ENCODE measurements around the gene AGBL4.

Gene AGBL4

DNA sequence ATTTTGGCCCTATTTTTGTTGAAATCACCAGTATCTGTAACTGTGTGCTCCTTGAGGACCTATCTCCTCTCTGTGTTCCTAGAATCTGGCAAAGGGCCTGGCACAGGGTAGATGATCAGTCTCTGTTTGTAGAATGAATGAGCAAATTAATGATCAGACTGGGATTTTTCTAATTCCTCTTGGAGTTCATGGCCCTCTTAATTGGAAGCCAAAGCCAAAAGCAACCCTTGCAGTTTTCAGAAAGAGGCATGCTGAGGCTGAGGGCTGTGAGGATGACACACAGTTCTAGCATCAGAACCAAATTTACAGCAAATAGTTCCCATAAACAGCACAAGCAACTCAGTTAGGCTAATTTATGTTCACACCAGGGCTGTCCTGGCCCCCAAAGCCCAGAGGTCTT is 1136.0 kb downstream of the AGBL4 start:
- Histone ChIP-seq H3K9me3 (ENCODE audit: insufficient read depth, low read depth, low read length) (no peaks in the 10 kb centered on the region), H3K27me3 (ENCODE audit: insufficient read depth, low read length) (no peaks in the 10 kb centered on the region), H3K4me1 (ENCODE audit: insufficient read depth, low read length) (peaks cover 36% of the 10 kb centered on the region), H3K27ac (ENCODE audit: low read depth, low read length) (no peak overlapping the region), H3K4me3 (ENCODE audit: low read length) (no peak overlapping the region), H3K36me3 (ENCODE audit: insufficient read depth, low read length) (no peaks in the 10 kb centered on the region), H3K9ac (ENCODE audit: low read depth, low read length) (no peak overlapping the region)

GRCh38 chr1:48882020-48882419 is 1141.7 kb downstream of the AGBL4 start:
- Histone ChIP-seq H3K9ac (ENCODE audit: low read depth, low read length) (no peak overlapping the region), H3K27me3 (ENCODE audit: insufficient read depth, low read length) (no peaks in the 10 kb centered on the region), H3K4me1 (ENCODE audit: insufficient read depth, low read length) (peaks cover 9% of the 10 kb centered on the region; the same call in 1 of the 2 replicates), H3K9me3 (ENCODE audit: insufficient read depth, low read depth, low read length) (no peaks in the 10 kb centered on the region), H3K36me3 (ENCODE audit: insufficient read depth, low read length) (no peaks in the 10 kb centered on the region), H3K4me3 (ENCODE audit: low read length) (no peak overlapping the region), H3K27ac (ENCODE audit: low read depth, low read length) (no peak overlapping the region)

DNA sequence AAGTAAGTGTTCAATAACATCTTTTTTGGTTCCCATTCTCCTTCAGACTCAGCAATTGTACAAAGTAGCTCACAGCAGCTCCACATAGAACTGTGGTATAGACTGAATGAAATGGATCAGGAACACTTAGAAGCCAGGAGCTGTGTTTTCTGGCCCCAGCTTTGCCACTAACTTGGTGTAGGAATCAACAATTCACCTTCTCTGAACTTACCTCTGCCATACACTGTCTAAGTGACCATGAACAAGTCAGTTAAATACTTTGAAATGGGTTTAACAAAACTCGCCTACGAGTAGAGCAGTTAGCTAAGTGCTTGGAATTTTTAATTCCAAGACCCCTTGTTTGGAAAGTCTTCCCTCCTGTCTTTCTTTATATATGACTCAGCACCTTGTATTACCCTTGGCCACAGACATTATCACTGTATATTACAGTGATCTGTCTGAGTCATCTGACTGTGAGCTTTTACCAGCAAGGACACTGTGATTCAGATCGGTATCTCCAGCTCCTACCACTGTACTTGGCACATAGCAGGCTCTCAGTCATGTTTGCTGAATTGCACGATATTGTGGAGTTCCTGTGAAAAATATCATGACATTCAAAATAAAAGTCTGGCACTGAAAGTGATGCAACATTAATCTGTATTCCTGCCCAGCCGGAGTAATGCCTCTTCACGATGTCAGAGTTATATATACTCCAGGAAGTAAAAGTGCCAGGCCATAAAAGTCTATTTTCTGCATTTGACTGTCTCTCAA is 1145.4 kb downstream of the AGBL4 start:
- 90% methylated on average over 6 of the region's 6 CpGs for WGBS
- Histone ChIP-seq H3K9me3 (ENCODE audit: insufficient read depth, low read depth, low read length) (no peaks in the 10 kb centered on the region), H3K4me3 (ENCODE audit: low read length) (no peak overlapping the region), H3K9ac (ENCODE audit: low read depth, low read length) (no peak overlapping the region), H3K27ac (ENCODE audit: low read depth, low read length) (no peak overlapping the region), H3K36me3 (ENCODE audit: insufficient read depth, low read length) (no peaks in the 10 kb centered on the region), H3K4me1 (ENCODE audit: insufficient read depth, low read length) (peaks cover 27% of the 10 kb centered on the region), H3K27me3 (ENCODE audit: insufficient read depth, low read length) (no peaks in the 10 kb centered on the region)

DNA sequence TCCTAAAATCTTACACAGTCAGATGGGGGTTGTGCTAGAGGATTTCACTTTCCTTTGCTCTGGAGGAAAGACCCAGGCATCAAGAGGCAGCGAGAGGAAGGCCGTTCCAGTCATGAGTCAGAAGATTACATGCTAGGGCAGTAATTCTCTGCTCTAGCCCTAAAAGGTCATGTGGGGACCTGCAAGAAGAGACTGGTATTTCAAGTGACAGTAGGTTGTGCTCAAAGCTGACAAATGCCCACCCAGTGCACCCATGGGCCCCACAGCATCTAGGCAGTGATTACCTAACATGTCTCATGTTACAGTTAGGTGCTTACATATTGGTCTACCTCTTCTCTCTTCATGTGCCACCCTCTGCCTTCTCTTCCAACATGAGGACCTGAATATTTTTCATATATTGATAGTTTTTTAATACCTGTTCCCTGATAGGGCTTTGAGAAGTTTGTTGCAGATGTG is 1147.4 kb downstream of the AGBL4 start:
- H3K27me3 ChIP-seq (ENCODE audit: insufficient read depth, low read length), result no peaks in the 10 kb centered on the region
- WGBS, result 86% methylated on average over 2 of the region's 2 CpGs
- H3K27ac ChIP-seq (ENCODE audit: low read depth, low read length), result no peak overlapping the region
- H3K4me3 ChIP-seq (ENCODE audit: low read length), result no peak overlapping the region
- no peak overlapping the region for H3K9ac ChIP-seq (ENCODE audit: low read depth, low read length)
- H3K4me1 ChIP-seq (ENCODE audit: insufficient read depth, low read length), result peaks cover 35% of the 10 kb centered on the region
- H3K36me3 ChIP-seq (ENCODE audit: insufficient read depth, low read length), result no peaks in the 10 kb centered on the region
- H3K9me3 ChIP-seq (ENCODE audit: insufficient read depth, low read depth, low read length), result no peaks in the 10 kb centered on the region

GRCh38 chr1:48875552-48876329 is 1148.0 kb downstream of the AGBL4 start:
- Histone ChIP-seq H3K9me3 (ENCODE audit: insufficient read depth, low read depth, low read length) (no peaks in the 10 kb centered on the region), H3K27ac (ENCODE audit: low read depth, low read length) (no peak overlapping the region), H3K27me3 (ENCODE audit: insufficient read depth, low read length) (no peaks in the 10 kb centered on the region), H3K4me1 (ENCODE audit: insufficient read depth, low read length) (peaks cover 35% of the 10 kb centered on the region), H3K36me3 (ENCODE audit: insufficient read depth, low read length) (no peaks in the 10 kb centered on the region), H3K4me3 (ENCODE audit: low read length) (no peak overlapping the region), H3K9ac (ENCODE audit: low read depth, low read length) (no peak overlapping the region)
- WGBS, result 87% methylated on average over 8 of the region's 8 CpGs

- 25% methylated on average over 4 of the region's 4 CpGs for WGBS
These were observed 1149.8 kb downstream of the AGBL4 start for GRCh38 chr1:48873944-48874343.

DNA sequence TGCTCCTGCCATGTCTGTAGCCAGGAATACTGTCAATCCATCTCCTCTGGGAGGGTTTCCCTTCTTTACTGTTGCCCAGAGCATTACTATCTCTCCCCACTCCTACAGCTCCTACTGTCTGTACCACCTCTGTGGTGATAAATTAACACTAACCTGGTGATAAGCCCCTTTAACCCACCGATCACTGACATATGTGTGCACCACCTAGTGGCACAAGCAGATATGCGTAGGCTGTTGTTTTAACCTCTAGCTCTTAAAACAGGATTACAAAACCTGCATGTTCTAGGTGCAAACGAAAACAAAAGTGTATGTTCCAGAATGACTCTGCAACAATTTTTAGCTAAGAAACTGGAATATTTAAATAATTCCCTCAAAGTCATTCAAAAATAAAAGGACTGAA is 1153.2 kb downstream of the AGBL4 start:
- Histone ChIP-seq H3K4me1 (ENCODE audit: insufficient read depth, low read length) (peaks cover 26% of the 10 kb centered on the region), H3K9ac (ENCODE audit: low read depth, low read length) (no peak overlapping the region), H3K4me3 (ENCODE audit: low read length) (no peak overlapping the region), H3K27ac (ENCODE audit: low read depth, low read length) (no peak overlapping the region), H3K9me3 (ENCODE audit: insufficient read depth, low read depth, low read length) (no peaks in the 10 kb centered on the region), H3K27me3 (ENCODE audit: insufficient read depth, low read length) (no peaks in the 10 kb centered on the region), H3K36me3 (ENCODE audit: insufficient read depth, low read length) (no peaks in the 10 kb centered on the region)
- WGBS, result 53% methylated on average over 3 of the region's 3 CpGs

More at GRCh38 chr1:48873944-48874343, 1149.8 kb downstream of the AGBL4 start:
- no peak overlapping the region for H3K9ac ChIP-seq (ENCODE audit: low read depth, low read length)
- no peaks in the 10 kb centered on the region for H3K36me3 ChIP-seq (ENCODE audit: insufficient read depth, low read length)
- H3K27ac ChIP-seq (ENCODE audit: low read depth, low read length), result no peak overlapping the region
- no peaks in the 10 kb centered on the region for H3K27me3 ChIP-seq (ENCODE audit: insufficient read depth, low read length)
- no peak overlapping the region for H3K4me3 ChIP-seq (ENCODE audit: low read length)
- no peaks in the 10 kb centered on the region for H3K9me3 ChIP-seq (ENCODE audit: insufficient read depth, low read depth, low read length)
- H3K4me1 ChIP-seq (ENCODE audit: insufficient read depth, low read length), result peaks cover 35% of the 10 kb centered on the region

DNA sequence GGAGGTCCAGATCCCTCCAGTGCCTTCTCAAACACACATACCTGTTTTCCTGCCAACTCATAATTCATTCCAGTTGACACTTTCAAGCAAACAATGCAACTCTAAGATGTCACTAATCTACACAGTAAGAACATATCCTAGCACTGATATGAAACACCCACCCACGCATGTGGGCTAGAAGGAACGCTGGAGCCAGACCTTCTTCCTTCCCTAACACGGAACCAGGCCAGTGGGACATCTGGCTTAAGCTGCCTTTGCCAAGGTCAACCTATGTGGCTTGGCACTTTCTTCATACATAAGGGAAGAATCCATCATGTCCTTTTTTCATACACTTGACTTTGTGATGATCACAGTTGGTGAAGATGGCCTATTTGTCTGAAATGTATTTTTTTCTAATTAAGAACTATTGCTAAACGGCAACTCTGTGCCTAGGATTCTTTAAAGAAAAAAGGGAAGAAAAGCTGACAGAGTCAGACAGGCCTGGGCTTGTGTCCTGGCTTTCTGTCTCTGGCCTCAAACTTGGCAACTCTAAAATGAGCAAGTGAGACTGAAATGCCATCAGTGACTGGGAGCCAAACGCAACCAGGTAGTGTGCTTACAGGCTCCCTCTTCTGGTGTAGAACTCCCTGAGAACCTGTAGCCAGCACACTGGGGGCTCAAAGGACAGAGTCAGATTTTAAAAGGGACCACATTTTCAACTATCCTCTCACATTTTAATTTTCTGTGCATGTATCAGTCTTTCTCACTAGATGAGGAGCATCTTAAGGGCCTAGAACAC is 1154.4 kb downstream of the AGBL4 start:
- H3K9ac ChIP-seq (ENCODE audit: low read depth, low read length), result no peak overlapping the region
- 83% methylated on average over 5 of the region's 5 CpGs for WGBS
- H3K4me1 ChIP-seq (ENCODE audit: insufficient read depth, low read length), result peaks cover 13% of the 10 kb centered on the region
- H3K36me3 ChIP-seq (ENCODE audit: insufficient read depth, low read length), result no peaks in the 10 kb centered on the region
- H3K9me3 ChIP-seq (ENCODE audit: insufficient read depth, low read depth, low read length), result no peaks in the 10 kb centered on the region
- H3K27ac ChIP-seq (ENCODE audit: low read depth, low read length), result no peak overlapping the region
- no peaks in the 10 kb centered on the region for H3K27me3 ChIP-seq (ENCODE audit: insufficient read depth, low read length)
- H3K4me3 ChIP-seq (ENCODE audit: low read length), result no peak overlapping the region

DNA sequence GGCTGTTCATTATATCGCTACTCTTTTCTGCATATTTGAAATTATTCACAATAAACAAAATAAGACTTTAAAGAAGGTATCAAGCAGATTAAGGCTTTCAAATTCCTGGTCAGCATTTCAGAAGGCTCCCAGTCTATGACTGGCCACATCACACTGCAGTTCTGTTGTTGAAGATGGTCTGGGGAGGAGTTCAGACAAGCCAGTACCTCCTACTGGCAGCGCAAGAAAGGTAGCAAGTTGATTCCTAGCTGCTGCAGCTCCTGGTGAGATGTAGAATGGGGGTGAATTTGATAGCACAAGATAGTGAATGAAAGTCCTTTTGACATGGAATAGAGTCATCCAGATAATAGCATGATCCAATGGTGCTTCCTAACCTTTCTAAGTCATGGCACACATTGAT is 1158.8 kb downstream of the AGBL4 start:
- no peak overlapping the region for H3K9ac ChIP-seq (ENCODE audit: low read depth, low read length)
- no CpG with 5 or more reads among the region's 2 CpGs for WGBS

GRCh38 chr1:48859456-48859855 is 1164.3 kb downstream of the AGBL4 start:
- Histone ChIP-seq H3K36me3 (ENCODE audit: insufficient read depth, low read length) (no peaks in the 10 kb centered on the region), H3K4me3 (ENCODE audit: low read length) (no peak overlapping the region), H3K27ac (ENCODE audit: low read depth, low read length) (no peak overlapping the region), H3K27me3 (ENCODE audit: insufficient read depth, low read length) (no peaks in the 10 kb centered on the region), H3K9ac (ENCODE audit: low read depth, low read length) (no peak overlapping the region), H3K9me3 (ENCODE audit: insufficient read depth, low read depth, low read length) (peaks cover 9% of the 10 kb centered on the region), H3K4me1 (ENCODE audit: insufficient read depth, low read length) (no peaks in the 10 kb centered on the region)
- 50% methylated on average over 2 of the region's 2 CpGs for WGBS

More for the DNA sequence above, 1158.8 kb downstream of the AGBL4 start:
- Histone ChIP-seq H3K36me3 (ENCODE audit: insufficient read depth, low read length) (no peaks in the 10 kb centered on the region), H3K27me3 (ENCODE audit: insufficient read depth, low read length) (no peaks in the 10 kb centered on the region), H3K4me3 (ENCODE audit: low read length) (no peak overlapping the region), H3K9me3 (ENCODE audit: insufficient read depth, low read depth, low read length) (peaks cover 9% of the 10 kb centered on the region), H3K27ac (ENCODE audit: low read depth, low read length) (no peak overlapping the region), H3K4me1 (ENCODE audit: insufficient read depth, low read length) (no peaks in the 10 kb centered on the region)
